H1 (cell line): ENCODE measurements around the gene JAG2. TPM values are rescaled to one million over a fixed set of nuclear protein-coding genes. Genes with fewer than 3 reads are reported as not detected.
A peak's percentile ranks its signal among the peaks of the same experiment; 100 is the strongest.

ENCODE experiments used
- CTCF ChIA-PET: fragments of 300-600 bp; sonication (Branson Sonifier 250); formaldehyde crosslinking; loops from one replicate; lab custom pipeline; 2021; ENCODE audit not compliant: partially characterized antibody; lab: Charles Lee
- POLR2A ChIA-PET: fragments of 300-600 bp; sonication (Branson Sonifier 250); formaldehyde crosslinking; loops from one replicate; lab custom pipeline; 2021; ENCODE audit warnings: inconsistent platforms; ENCODE audit not compliant: partially characterized antibody; lab: Charles Lee
- DNase-seq, 2 experiments: peaks; one replicate each; pipeline versions ENCODE4 v3.0.0 to v3.0.0-alpha.2; 2010 to 2022; ENCODE audit warnings: low spot score in 2 of 2, low read depth in 1 of 2, mixed read lengths in 1 of 2
- FAIRE-seq: peaks from 2 replicates; lab custom pipeline; 2011; peaks lifted over from hg19 to GRCh38; lab: Jason Lieb, UNC
- H2AFZ ChIP-seq: 2 replicates; pipeline ENCODE4 v1.8.1; 2012; ENCODE audit warnings: low read length, inconsistent platforms
- H2AK5ac ChIP-seq: 2 replicates; pipeline ENCODE4 v1.6.1; 2013; ENCODE audit warnings: low read depth, low read length
- H2BK120ac ChIP-seq: replicated peaks from 2 replicates; pipeline ENCODE3; 2013; ENCODE audit warnings: low read depth, low read length, inconsistent platforms
- H2BK12ac ChIP-seq: 2 replicates; pipeline ENCODE4 v1.6.1; 2013; ENCODE audit warnings: low read depth, low read length
- H2BK15ac ChIP-seq: 2 replicates; pipeline ENCODE4 v1.6.1; 2013; ENCODE audit warnings: low read length
- H2BK20ac ChIP-seq: 2 replicates; pipeline ENCODE4 v1.6.1; 2013; ENCODE audit warnings: low read length
- H2BK5ac ChIP-seq: 2 replicates; pipeline ENCODE4 v1.6.1; 2013; ENCODE audit warnings: low read depth, low read length
- H3K14ac ChIP-seq: 2 replicates; pipeline ENCODE4 v1.6.1; 2013; ENCODE audit warnings: inconsistent platforms; ENCODE audit not compliant: insufficient read length
- H3K18ac ChIP-seq: 2 replicates; pipeline ENCODE4 v1.6.1; 2013; ENCODE audit warnings: low read length; ENCODE audit errors: extremely low read depth
- H3K23ac ChIP-seq: 2 replicates; pipeline ENCODE4 v1.6.1; 2013; ENCODE audit warnings: inconsistent platforms; ENCODE audit not compliant: insufficient read length
- H3K23me2 ChIP-seq: 2 replicates; pipeline ENCODE4 v1.6.1; 2013; ENCODE audit warnings: low read depth, low read length
- H3K27ac ChIP-seq: 2 replicates; pipeline ENCODE4 v1.6.1; 2011; ENCODE audit warnings: low read depth, low read length, inconsistent platforms
- H3K27me3 ChIP-seq, 4 experiments: replicated peaks in 1 of 4; 1 replicate in 1 of 4; 2 replicates in 3 of 4; pipeline versions ENCODE4 v1.6.1 to v1.8.1; 2011 to 2013; ENCODE audit warnings: low read length in 3 of 4, mild to moderate bottlenecking in 3 of 4, inconsistent platforms in 2 of 4, mixed read lengths in 2 of 4, moderate library complexity in 1 of 4; ENCODE audit not compliant: control insufficient read depth in 3 of 4, insufficient read depth in 3 of 4; ENCODE audit errors: extremely low read depth in 1 of 4
- H3K36me3 ChIP-seq, 4 experiments: 2 replicates each; pipeline versions ENCODE4 v1.6.1 to v1.8.1; 2011 to 2013; ENCODE audit warnings: mild to moderate bottlenecking in 4 of 4, low read length in 3 of 4, moderate library complexity in 2 of 4, control low read depth in 1 of 4, inconsistent platforms in 1 of 4; ENCODE audit not compliant: insufficient read depth in 4 of 4, control insufficient read depth in 2 of 4
- H3K4ac ChIP-seq: replicated peaks from 2 replicates; pipeline ENCODE3; 2013; ENCODE audit warnings: low read length, low read depth, mixed read lengths, inconsistent platforms; ENCODE audit not compliant: insufficient read length
- H3K4me1 ChIP-seq, 4 experiments: replicated peaks in 1 of 4; 1 replicate in 1 of 4; 2 replicates in 3 of 4; pipeline versions ENCODE4 v1.6.1 to v1.8.1; 2011 to 2013; ENCODE audit warnings: low read length in 3 of 4, inconsistent platforms in 2 of 4, mixed read lengths in 1 of 4; ENCODE audit not compliant: insufficient read depth in 4 of 4, control insufficient read depth in 3 of 4
- H3K4me2 ChIP-seq, 2 experiments: 2 replicates each; pipeline versions ENCODE4 v1.6.1 to v1.8.1; 2011 to 2013; ENCODE audit warnings: low read depth in 2 of 2, low read length in 2 of 2, control low read depth in 1 of 2, inconsistent platforms in 1 of 2, mild to moderate bottlenecking in 1 of 2; ENCODE audit not compliant: insufficient read depth in 1 of 2
- H3K4me3 ChIP-seq, 4 experiments: fragments of 200-600, 300-600 bp in 1 of 4; sonication (generic), shearing (Covaris generic), sonication (Bioruptor Twin) in 1 of 4; 2 replicates each; pipeline versions ENCODE4 v1.5.1 to v1.8.1; 2011 to 2016; ENCODE audit warnings: low read length in 4 of 4, low read depth in 3 of 4, control low read depth in 2 of 4, inconsistent platforms in 2 of 4, mild to moderate bottlenecking in 2 of 4, mixed read lengths in 1 of 4, moderate library complexity in 1 of 4; ENCODE audit not compliant: insufficient read depth in 2 of 4; ENCODE audit errors: extremely low read depth in 1 of 4
- H3K56ac ChIP-seq: replicated peaks from 2 replicates; pipeline ENCODE3; 2013; ENCODE audit warnings: low read depth, mild to moderate bottlenecking, mixed read lengths, low read length, inconsistent platforms; ENCODE audit not compliant: insufficient read length
- H3K79me1 ChIP-seq: 2 replicates; pipeline ENCODE4 v1.6.1; 2013; ENCODE audit warnings: low read depth, low read length, control low read depth
- H3K79me2 ChIP-seq, 2 experiments: 2 replicates each; pipeline versions ENCODE4 v1.6.1 to v1.8.1; 2012 to 2013; ENCODE audit warnings: low read length in 2 of 2, mild to moderate bottlenecking in 2 of 2, inconsistent platforms in 1 of 2; ENCODE audit not compliant: insufficient read depth in 2 of 2, control insufficient read depth in 1 of 2
- H3K9ac ChIP-seq, 4 experiments: replicated peaks in 1 of 4; 1 replicate in 1 of 4; 2 replicates in 3 of 4; pipeline versions ENCODE4 v1.6.1 to v1.8.1; 2011 to 2013; ENCODE audit warnings: low read depth in 3 of 4, low read length in 3 of 4, control low read depth in 2 of 4, mild to moderate bottlenecking in 2 of 4, moderate library complexity in 2 of 4, inconsistent platforms in 1 of 4; ENCODE audit errors: extremely low read depth in 1 of 4
- H3K9me3 ChIP-seq, 2 experiments: 2 replicates each; pipeline versions ENCODE4 v1.6.1 to v1.8.1; 2012 to 2013; ENCODE audit warnings: mild to moderate bottlenecking in 2 of 2, moderate library complexity in 2 of 2, control low read depth in 1 of 2, inconsistent platforms in 1 of 2, low read depth in 1 of 2, low read length in 1 of 2, mixed read lengths in 1 of 2; ENCODE audit not compliant: insufficient read depth in 2 of 2
- H4K20me1 ChIP-seq, 2 experiments: replicated peaks in 1 of 2; 2 replicates each; pipeline versions ENCODE3 to v1.8.1; 2011 to 2013; ENCODE audit warnings: inconsistent platforms in 2 of 2, low read length in 2 of 2, mild to moderate bottlenecking in 1 of 2; ENCODE audit not compliant: insufficient read depth in 2 of 2, control insufficient read depth in 1 of 2
- H4K5ac ChIP-seq: 2 replicates; pipeline ENCODE4 v1.6.1; 2013; ENCODE audit warnings: low read length, low read depth, mixed read lengths, inconsistent platforms; ENCODE audit not compliant: insufficient read length
- H4K8ac ChIP-seq: 2 replicates; pipeline ENCODE4 v1.8.0; 2013; ENCODE audit warnings: mild to moderate bottlenecking, moderate library complexity, low read length, inconsistent platforms; ENCODE audit not compliant: insufficient read depth; ENCODE audit errors: extremely low read depth
- H4K91ac ChIP-seq: replicated peaks from 2 replicates; pipeline ENCODE3; 2013; ENCODE audit warnings: low read length, mixed read lengths, inconsistent platforms; ENCODE audit not compliant: insufficient read length
- CTCF ChIP-seq, 3 experiments: IDR thresholded peaks; 1 replicate in 2 of 3; 2 replicates in 1 of 3; pipeline versions ENCODE4 v1.5.1 to v1.6.1; 2011; ENCODE audit warnings: low read length in 3 of 3, mild to moderate bottlenecking in 3 of 3, inconsistent platforms in 2 of 3, low read depth in 1 of 3, moderate library complexity in 1 of 3; ENCODE audit not compliant: insufficient read depth in 1 of 3; ENCODE audit errors: control extremely low read depth in 1 of 3
- GABPA ChIP-seq: IDR thresholded peaks from 2 replicates; pipeline ENCODE4 v1.6.1; 2011; ENCODE audit warnings: mild to moderate bottlenecking, low read length, moderate library complexity, borderline replicate concordance; ENCODE audit not compliant: insufficient read depth
- HDAC6 ChIP-seq: IDR thresholded peaks from one replicate; pipeline ENCODE4 v1.7.1; 2012; ENCODE audit warnings: low read depth, mild to moderate bottlenecking, inconsistent platforms, low read length, moderate library complexity
- RAD21 ChIP-seq, 2 experiments: IDR thresholded peaks in 1 of 2; conservative IDR thresholded peaks in 1 of 2; 2 replicates each; pipeline ENCODE4 v1.6.1; 2011; ENCODE audit warnings: low read depth in 2 of 2, low read length in 2 of 2, improper control_type of control experiment in 1 of 2, inconsistent platforms in 1 of 2, mild to moderate bottlenecking in 1 of 2, moderate library complexity in 1 of 2
- SAP30 ChIP-seq: fragments of 300-600 bp; sonication (generic); IDR thresholded peaks from 2 replicates; pipeline ENCODE4 v1.7.1; 2012; ENCODE audit warnings: low read length, moderate library complexity, mild to moderate bottlenecking, inconsistent platforms; ENCODE audit not compliant: insufficient read depth, insufficient replicate concordance
- SIX5 ChIP-seq: IDR thresholded peaks from 2 replicates; pipeline ENCODE4 v1.6.1; 2011; ENCODE audit warnings: mild to moderate bottlenecking, low read depth, low read length
- TAF7 ChIP-seq: optimal IDR thresholded peaks from 2 replicates; pipeline ENCODE3; 2011; ENCODE audit warnings: low read depth, mild to moderate bottlenecking, inconsistent platforms, low read length, moderate library complexity, borderline replicate concordance
- USF2 ChIP-seq: IDR thresholded peaks from 2 replicates; pipeline ENCODE4 v1.6.1; 2011; ENCODE audit warnings: low read length, improper control_type of control experiment
- WGBS, 2 experiments: shearing (Covaris generic) in 1 of 2; methylation state at CpG; one replicate each; pipeline versions ENCODE4 v1.1.6 to v1.1.7; 2013 to 2015; ENCODE audit warnings: low lambda C conversion rate in 2 of 2, mixed read lengths in 2 of 2, inconsistent platforms in 1 of 2, low coverage in 1 of 2, missing lambda C conversion rate in 1 of 2; ENCODE audit not compliant: insufficient replicate concordance in 2 of 2, insufficient coverage in 1 of 2, insufficient read length in 1 of 2; ENCODE audit errors: extremely low coverage in 1 of 2, missing lambda C conversion rate in 1 of 2; 5-methylcytosine and 5-hydroxymethylcytosine counted together
- polyA plus RNA-seq, 7 experiments: library from polyadenylated mRNA; depleted of rRNA in 3 of 7; stranded (reverse) in 5 of 7; unstranded in 2 of 7; fragments of >200 nt in 5 of 7; fragments of 200-250 nt in 2 of 7; gene quantifications; 1 replicate in 5 of 7; 2 replicates in 1 of 7; 4 replicates in 1 of 7; pipeline versions ENCODE4 v1.2.1 to v1.2.3, GENCODE V29; 2011 to 2013; ENCODE audit warnings: missing spikeins in 2 of 7, mixed read lengths in 2 of 7
- total RNA-seq: library from RNA; stranded (reverse); fragmentation: NEBNext Ultra II Directional; extraction: Animal tissue kit (Norgen Biotek cat#: 25700); gene quantifications from 2 replicates; pipeline ENCODE4 v1.2.1, GENCODE V29; 2021

The JAG2 gene
- total and polyA plus RNA-seq, 2 of the 8 experiments (the other 6 are each of a cell fraction or from before 2014, with no cell fraction given), result 2.8 to 6.2 TPM

- Histone ChIP-seq H3K4me2 (peak overlapping the region in 1 of 2 experiments; percentile 68; a peak in 2 of 4 replicates), H3K4ac (no peak overlapping the region)
- no peak for FAIRE-seq
- no peak for TF ChIP-seq TAF7
- TF ChIP-seq RAD21 (IDR thresholded peaks at IDR 0.05 in 1 of 2, conservative IDR thresholded peaks at IDR 0.05 in 1 of 2; ENCODE audit: low read depth in 2 of 2, low read length in 2 of 2), result peak; percentile 65 to 72
- peak; percentile 83 for TF ChIP-seq GABPA
- TF ChIP-seq HDAC6, result no peak
- TF ChIP-seq USF2, result 0 out of 2 replicates have a peak, but pooled peaks have one; percentile 1
- no peak for TF ChIP-seq SAP30
- TF ChIP-seq SIX5, result no peak
- TF ChIP-seq CTCF (IDR thresholded peaks at IDR 0.05; ENCODE audit: control extremely low read depth in 1 of 3, insufficient read depth in 1 of 3, low read depth in 1 of 3, low read length in 3 of 3), result peak in 2 of 3 experiments; percentile 84 to 85; a peak in 3 of 4 replicates
Observed at GRCh38 chr14:105203057-105203531, 34.5 kb upstream of the JAG2 start.

More at GRCh38 chr14:105203057-105203531, 34.5 kb upstream of the JAG2 start:
- Histone ChIP-seq H3K9me3 (no peaks in the 10 kb centered on the region), H3K36me3 (no peaks in the 10 kb centered on the region), H4K91ac (no peak overlapping the region), H3K27ac (no peak overlapping the region), H2BK120ac (no peak overlapping the region), H2AK5ac (no peak overlapping the region), H4K8ac (no peak overlapping the region), H3K4me1 (peaks cover 0 to 10% (median 1%) of the 10 kb centered on the region in 4 experiments; a peak in 3 of 7 replicates), H3K9ac (no peak overlapping the region), H4K5ac (no peak overlapping the region), H2BK20ac (no peak overlapping the region), H2BK5ac (no peak overlapping the region), H2BK12ac (no peak overlapping the region), H3K79me1 (no peaks in the 10 kb centered on the region), H2AFZ (no peak overlapping the region), H4K20me1 (peaks cover 3 to 10% of the 10 kb centered on the region in 2 experiments), H3K18ac (no peak overlapping the region), H3K4me3 (peak overlapping the region in 1 of 4 experiments; percentile 29; a peak in 1 of 8 replicates), H3K27me3 (peaks cover 0 to 5% (median 2%) of the 10 kb centered on the region in 4 experiments; a peak in 3 of 7 replicates), H2BK15ac (no peak overlapping the region), H3K14ac (no peak overlapping the region), H3K79me2 (no peaks in the 10 kb centered on the region), H3K23me2 (no peaks in the 10 kb centered on the region), H3K56ac (no peak overlapping the region), H3K23ac (no peak overlapping the region)
- ChIA-PET POLR2A (interaction anchor here (1.7 kb wide), 1 partner anchor 23 kb away, joined by 3 read pairs; no protein-coding TSS in a partner anchor), CTCF (interaction anchor here (0.8 to 4.8 kb wide), 18 partner anchors 9 to 167 kb away, joined by 3 to 27 read pairs (median 5); no protein-coding TSS in a partner anchor)
- DNase-seq, result peak; percentile 27 to 91
- 24% methylated on average over 14 of the region's 18 CpGs; no CpG with 5 or more reads in 1 of the 2 experiments for WGBS, 2 experiments
